Fibroblast of lung (primary cell): ENCODE measurements around the gene RIMS3.

Experiments
- CTCF ChIP-seq, 2 donors: IDR thresholded peaks in 1 of 2; conservative IDR thresholded peaks in 1 of 2; 1 replicate in 1 of 2; 2 replicates in 1 of 2; pipeline ENCODE4 v1.5.1; 2011 to 2012; ENCODE audit warnings: low read length in 2 of 2, control low read depth in 1 of 2, inconsistent platforms in 1 of 2, low read depth in 1 of 2, mild to moderate bottlenecking in 1 of 2
- EZH2 ChIP-seq: IDR thresholded peaks from 2 replicates; pipeline ENCODE4 v1.5.1; 2012; ENCODE audit warnings: low read length, control low read depth, mild to moderate bottlenecking; ENCODE audit errors: missing control alignments

DNA sequence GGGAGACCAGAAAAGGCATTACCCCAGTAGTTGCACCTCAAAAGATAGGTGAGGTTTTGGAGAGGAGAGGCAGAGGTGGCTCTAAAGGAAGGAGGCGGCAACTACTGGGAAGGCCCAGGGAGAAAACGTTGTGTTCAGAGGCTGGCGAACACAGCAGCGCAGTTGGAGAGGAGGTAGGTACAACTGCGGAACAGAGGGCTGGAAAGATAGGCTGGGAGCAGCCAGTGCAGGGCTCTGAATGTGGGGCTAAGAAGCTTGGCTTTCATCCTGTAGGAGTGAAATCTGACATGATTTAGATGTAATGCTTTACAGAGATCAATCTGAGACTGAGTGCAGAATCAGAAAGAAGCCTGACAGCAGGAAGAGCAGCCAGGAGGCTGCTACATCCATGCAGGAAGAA lies 13.0 kb downstream of the RIMS3 start:
- TF ChIP-seq CTCF (conservative IDR thresholded peaks at IDR 0.05 in 1 of 2, IDR thresholded peaks at IDR 0.05 in 1 of 2; ENCODE audit: low read depth in 1 of 2, low read length in 2 of 2), result no peak
- TF ChIP-seq EZH2, result no peak
